SK-N-SH (cell line): ENCODE results near the gene DENND1A. TPM values are rescaled to one million over a fixed set of nuclear protein-coding genes. Genes with fewer than 3 reads are reported as not detected.

Experiments used
- CTCF ChIA-PET: fragments of 300-600, 350-600 bp; formaldehyde crosslinking; extraction: SDS; loops from one replicate; lab custom pipeline; 2021; lab: Yijun Ruan, JAX
- POLR2A ChIA-PET: fragments of 350-600 bp; sonication (Branson Sonifier 250); formaldehyde crosslinking; extraction: SDS; loops from one replicate; lab custom pipeline; 2020; ENCODE audit warnings: antibody characterized with exemption, inconsistent platforms; lab: Yijun Ruan, JAX
- DNase-seq: peaks from one replicate; pipeline ENCODE4 v3.0.0; 2012
- H2AFZ ChIP-seq: fragments of 200-600 bp; sonication (generic); 2 replicates; pipeline ENCODE4 v1.8.1; 2016; ENCODE audit warnings: antibody characterized with exemption, mild to moderate bottlenecking, low read depth
- H3F3A ChIP-seq: fragments of 200-600 bp; sonication (generic); replicated peaks from 2 replicates; pipeline ENCODE3; 2016; ENCODE audit warnings: antibody characterized with exemption, mild to moderate bottlenecking; ENCODE audit not compliant: insufficient read depth
- H3K27ac ChIP-seq, 2 experiments: fragments of 200-500 bp in 1 of 2; fragments of 200-600 bp in 1 of 2; sonication (Bioruptor generic) in 1 of 2; sonication (generic), shearing (Covaris generic) in 1 of 2; 2 replicates each; pipeline versions ENCODE4 v1.5.1 to v1.6.1; 2014 to 2016; ENCODE audit warnings: low read depth in 2 of 2, inconsistent platforms in 1 of 2, low read length in 1 of 2, mild to moderate bottlenecking in 1 of 2, mixed read lengths in 1 of 2
- H3K27me3 ChIP-seq: fragments of 200-600 bp; sonication (generic), shearing (Covaris generic); 2 replicates; pipeline ENCODE4 v1.6.1; 2016; ENCODE audit warnings: mixed run types; ENCODE audit not compliant: insufficient read depth
- H3K36me3 ChIP-seq, 2 experiments: fragments of 200-500 bp in 1 of 2; fragments of 200-600 bp in 1 of 2; sonication (Bioruptor generic) in 1 of 2; sonication (generic) in 1 of 2; replicated peaks in 1 of 2; 2 replicates each; pipeline versions ENCODE3 to v1.5.1; 2014 to 2016; ENCODE audit warnings: low read length in 1 of 2, mild to moderate bottlenecking in 1 of 2; ENCODE audit not compliant: insufficient read depth in 2 of 2, control insufficient read depth in 1 of 2
- H3K4me1 ChIP-seq, 2 experiments: fragments of 200-500 bp in 1 of 2; fragments of 200-600 bp in 1 of 2; sonication (Bioruptor generic) in 1 of 2; sonication (generic), shearing (Covaris generic) in 1 of 2; 2 replicates each; pipeline versions ENCODE4 v1.5.1 to v1.6.1; 2014 to 2016; ENCODE audit warnings: low read depth in 1 of 2, low read length in 1 of 2, mixed run types in 1 of 2; ENCODE audit not compliant: insufficient read depth in 2 of 2, control insufficient read depth in 1 of 2
- H3K4me2 ChIP-seq: fragments of 200-600 bp; sonication (generic), shearing (Covaris generic); 2 replicates; pipeline ENCODE4 v1.6.1; 2017; ENCODE audit warnings: mixed run types
- H3K4me3 ChIP-seq, 2 experiments: fragments of 200-500 bp in 1 of 2; fragments of 200-600 bp in 1 of 2; sonication (Bioruptor generic) in 1 of 2; sonication (generic), shearing (Covaris generic) in 1 of 2; 2 replicates each; pipeline versions ENCODE4 v1.5.1 to v1.8.1; 2014 to 2016; ENCODE audit warnings: low read depth in 2 of 2, inconsistent platforms in 1 of 2, low read length in 1 of 2, mild to moderate bottlenecking in 1 of 2, mixed read lengths in 1 of 2, moderate library complexity in 1 of 2
- H3K79me2 ChIP-seq: fragments of 200-600 bp; sonication (generic); 2 replicates; pipeline ENCODE4 v1.8.1; 2017; ENCODE audit warnings: mild to moderate bottlenecking; ENCODE audit not compliant: insufficient read depth
- H3K9ac ChIP-seq: fragments of 200-600 bp; sonication (generic); 2 replicates; pipeline ENCODE4 v1.6.1; 2017; ENCODE audit warnings: mixed run types
- H3K9me2 ChIP-seq: fragments of 200-600 bp; sonication (generic); 2 replicates; pipeline ENCODE4 v1.6.1; 2017; ENCODE audit warnings: mixed run types
- H3K9me3 ChIP-seq: fragments of 200-600 bp; sonication (generic); 2 replicates; pipeline ENCODE4 v1.6.1; 2017; ENCODE audit warnings: mixed run types, mild to moderate bottlenecking, moderate library complexity
- H4K20me1 ChIP-seq: fragments of 200-600 bp; sonication (generic); 2 replicates; pipeline ENCODE4 v1.6.1; 2017; ENCODE audit warnings: mild to moderate bottlenecking, mixed run types; ENCODE audit not compliant: insufficient read depth
- CHD2 ChIP-seq: fragments of 150-350 bp; IDR thresholded peaks from 2 replicates; pipeline ENCODE4 v1.6.1; 2018; ENCODE audit warnings: low read length; ENCODE audit not compliant: partially characterized antibody
- EZH2phosphoT487 ChIP-seq: fragments of 200-600 bp; sonication (generic); IDR thresholded peaks from 2 replicates; pipeline ENCODE4 v1.6.1; 2017; ENCODE audit warnings: low read depth, mixed run types, mild to moderate bottlenecking, antibody characterized with exemption, moderate library complexity, borderline replicate concordance
- GABPA ChIP-seq: IDR thresholded peaks from 2 replicates; pipeline ENCODE4 v1.4.0; 2012; ENCODE audit warnings: low read depth, mild to moderate bottlenecking
- GATA2 ChIP-seq: sonication (generic); formaldehyde crosslinking; IDR thresholded peaks from 2 replicates; pipeline ENCODE4 v1.5.0; 2020; ENCODE audit warnings: mild to moderate bottlenecking, missing genetic modification reagents
- JUND ChIP-seq: IDR thresholded peaks from 2 replicates; pipeline ENCODE4 v1.4.0; 2012
- MEF2A ChIP-seq: IDR thresholded peaks from 2 replicates; pipeline ENCODE4 v1.4.0; 2012; ENCODE audit warnings: low read depth, borderline replicate concordance
- MXI1 ChIP-seq: IDR thresholded peaks from 2 replicates; pipeline ENCODE4 v1.6.1; 2012; ENCODE audit warnings: mild to moderate bottlenecking, low read depth, low read length, improper control_type of control experiment
- NRF1 ChIP-seq: IDR thresholded peaks from 2 replicates; pipeline ENCODE4 v1.6.1; 2012; ENCODE audit warnings: low read depth, mild to moderate bottlenecking, low read length
- RAD21 ChIP-seq: IDR thresholded peaks from 2 replicates; pipeline ENCODE4 v1.6.1; 2012; ENCODE audit warnings: mild to moderate bottlenecking, low read length
- RCOR1 ChIP-seq: fragments of 150-350 bp; IDR thresholded peaks from 2 replicates; pipeline ENCODE4 v1.6.1; 2017; ENCODE audit warnings: antibody characterized with exemption, low read length
- RFX5 ChIP-seq: IDR thresholded peaks from 2 replicates; pipeline ENCODE4 v1.6.1; 2012; ENCODE audit warnings: mild to moderate bottlenecking, improper control_type of control experiment, low read length
- SMC3 ChIP-seq: IDR thresholded peaks from 2 replicates; pipeline ENCODE4 v1.6.1; 2012; ENCODE audit warnings: low read depth, low read length, improper control_type of control experiment
- TCF12 ChIP-seq: IDR thresholded peaks from 2 replicates; pipeline ENCODE4 v1.4.0; 2012
- YY1 ChIP-seq: IDR thresholded peaks from 2 replicates; pipeline ENCODE4 v1.4.0; 2012; ENCODE audit warnings: low read depth, mild to moderate bottlenecking
- WGBS: methylation state at CpG from one replicate; pipeline ENCODE4 v1.1.6; 2017; ENCODE audit warnings: low lambda C conversion rate; 5-methylcytosine and 5-hydroxymethylcytosine counted together
- polyA plus RNA-seq, 3 experiments: library from polyadenylated mRNA; depleted of rRNA; stranded (reverse); fragments of >200 nt; gene quantifications; 2 replicates each; pipeline ENCODE4 v1.2.3, GENCODE V29; 2012
- TF ChIP-seq, protein P1 (sequence below): IDR thresholded peaks from 2 replicates; pipeline ENCODE4 v1.6.1; 2012; ENCODE audit warnings: mild to moderate bottlenecking, low read depth, low read length, moderate library complexity
- TF ChIP-seq, protein P2 (sequence below): IDR thresholded peaks from 2 replicates; pipeline ENCODE4; 2012
- TF ChIP-seq, protein P3 (sequence below): fragments of 150-350 bp; IDR thresholded peaks from 2 replicates; pipeline ENCODE4 v1.6.1; 2017; ENCODE audit warnings: antibody characterized with exemption, low read length, low read depth, borderline replicate concordance
- TF ChIP-seq, protein P4 (sequence below): IDR thresholded peaks from 2 replicates; pipeline ENCODE4 v1.4.0; 2012; ENCODE audit warnings: low read depth, borderline replicate concordance
- TF ChIP-seq, protein P5 (sequence below): fragments of 200-600 bp; sonication (generic); IDR thresholded peaks from 2 replicates; pipeline ENCODE4 v1.6.1; 2017; ENCODE audit warnings: antibody characterized with exemption, mild to moderate bottlenecking, moderate library complexity

Gene DENND1A
- polyA plus RNA-seq, 1 of the 3 experiments (the other 2 are of a cell fraction), result 25.4 TPM

DNA sequence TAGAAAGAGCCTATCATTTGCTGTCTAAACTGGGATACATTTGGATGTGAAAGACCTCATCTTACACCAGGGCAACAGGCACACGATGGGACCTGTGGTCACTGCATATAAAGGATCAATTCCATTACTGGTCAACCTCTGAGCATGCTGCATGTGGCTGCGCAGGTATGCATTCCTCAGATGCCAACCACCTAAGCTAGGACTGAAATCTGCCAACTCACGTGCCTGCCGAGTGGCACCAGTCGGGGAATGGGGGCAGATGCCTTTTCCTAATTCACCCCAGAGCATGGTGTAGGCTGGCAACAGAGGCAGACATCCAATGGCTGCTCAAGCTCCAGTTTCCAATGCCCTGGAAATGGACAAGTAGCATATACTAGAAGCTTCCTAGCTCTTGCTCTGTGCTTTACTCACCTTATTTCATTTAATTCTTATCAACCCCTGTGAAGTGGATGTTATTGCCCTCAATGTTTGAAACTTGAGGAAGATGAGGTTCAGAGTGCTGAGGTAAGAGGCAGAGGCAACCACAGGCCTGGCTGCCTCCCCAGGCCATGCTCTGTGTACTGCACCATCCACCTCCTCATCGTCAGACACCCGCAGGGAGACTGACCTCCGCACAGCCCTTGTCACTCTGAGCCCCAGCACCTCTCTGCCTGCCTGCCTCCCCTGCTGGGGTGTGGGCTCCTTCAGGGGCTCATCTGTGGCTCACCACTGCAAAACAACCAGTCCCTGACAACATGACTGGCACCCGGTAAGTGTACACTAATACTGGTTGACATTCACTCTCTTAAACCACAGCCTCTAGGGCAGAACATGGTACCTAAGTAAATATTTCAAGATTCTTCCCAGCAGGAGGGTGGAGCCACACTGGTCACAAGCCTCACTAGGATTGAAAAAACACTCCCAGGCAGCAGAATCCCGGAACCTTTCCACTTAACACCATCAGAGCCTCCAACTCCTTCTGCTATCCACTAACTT is 345.4 kb downstream of the DENND1A start:
- TF ChIP-seq RFX5 (no peak), TCF12 (no peak), GABPA (no peak), YY1 (no peak), MXI1 (no peak), JUND (no peak), RCOR1 (no peak), RAD21 (no peak), GATA2 (no peak), CHD2 (no peak)
- TF ChIP-seq, protein P1, sequence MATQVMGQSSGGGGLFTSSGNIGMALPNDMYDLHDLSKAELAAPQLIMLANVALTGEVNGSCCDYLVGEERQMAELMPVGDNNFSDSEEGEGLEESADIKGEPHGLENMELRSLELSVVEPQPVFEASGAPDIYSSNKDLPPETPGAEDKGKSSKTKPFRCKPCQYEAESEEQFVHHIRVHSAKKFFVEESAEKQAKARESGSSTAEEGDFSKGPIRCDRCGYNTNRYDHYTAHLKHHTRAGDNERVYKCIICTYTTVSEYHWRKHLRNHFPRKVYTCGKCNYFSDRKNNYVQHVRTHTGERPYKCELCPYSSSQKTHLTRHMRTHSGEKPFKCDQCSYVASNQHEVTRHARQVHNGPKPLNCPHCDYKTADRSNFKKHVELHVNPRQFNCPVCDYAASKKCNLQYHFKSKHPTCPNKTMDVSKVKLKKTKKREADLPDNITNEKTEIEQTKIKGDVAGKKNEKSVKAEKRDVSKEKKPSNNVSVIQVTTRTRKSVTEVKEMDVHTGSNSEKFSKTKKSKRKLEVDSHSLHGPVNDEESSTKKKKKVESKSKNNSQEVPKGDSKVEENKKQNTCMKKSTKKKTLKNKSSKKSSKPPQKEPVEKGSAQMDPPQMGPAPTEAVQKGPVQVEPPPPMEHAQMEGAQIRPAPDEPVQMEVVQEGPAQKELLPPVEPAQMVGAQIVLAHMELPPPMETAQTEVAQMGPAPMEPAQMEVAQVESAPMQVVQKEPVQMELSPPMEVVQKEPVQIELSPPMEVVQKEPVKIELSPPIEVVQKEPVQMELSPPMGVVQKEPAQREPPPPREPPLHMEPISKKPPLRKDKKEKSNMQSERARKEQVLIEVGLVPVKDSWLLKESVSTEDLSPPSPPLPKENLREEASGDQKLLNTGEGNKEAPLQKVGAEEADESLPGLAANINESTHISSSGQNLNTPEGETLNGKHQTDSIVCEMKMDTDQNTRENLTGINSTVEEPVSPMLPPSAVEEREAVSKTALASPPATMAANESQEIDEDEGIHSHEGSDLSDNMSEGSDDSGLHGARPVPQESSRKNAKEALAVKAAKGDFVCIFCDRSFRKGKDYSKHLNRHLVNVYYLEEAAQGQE, result no peak
- TF ChIP-seq, protein P2, sequence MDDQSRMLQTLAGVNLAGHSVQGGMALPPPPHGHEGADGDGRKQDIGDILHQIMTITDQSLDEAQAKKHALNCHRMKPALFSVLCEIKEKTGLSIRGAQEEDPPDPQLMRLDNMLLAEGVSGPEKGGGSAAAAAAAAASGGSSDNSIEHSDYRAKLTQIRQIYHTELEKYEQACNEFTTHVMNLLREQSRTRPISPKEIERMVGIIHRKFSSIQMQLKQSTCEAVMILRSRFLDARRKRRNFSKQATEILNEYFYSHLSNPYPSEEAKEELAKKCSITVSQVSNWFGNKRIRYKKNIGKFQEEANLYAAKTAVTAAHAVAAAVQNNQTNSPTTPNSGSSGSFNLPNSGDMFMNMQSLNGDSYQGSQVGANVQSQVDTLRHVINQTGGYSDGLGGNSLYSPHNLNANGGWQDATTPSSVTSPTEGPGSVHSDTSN, result no peak
- TF ChIP-seq, all 33 proteins: peak for 0
- Histone ChIP-seq H3K79me2 (no peaks in the 10 kb centered on the region), H4K20me1 (no peaks in the 10 kb centered on the region), H3K4me2 (no peak overlapping the region), H3K27me3 (no peaks in the 10 kb centered on the region), H3K9me2 (no peaks in the 10 kb centered on the region), H3K4me1 (peaks cover 0 to 6% of the 10 kb centered on the region in 2 experiments; a peak in 1 of 4 replicates), H2AFZ (no peak overlapping the region), H3K9me3 (no peaks in the 10 kb centered on the region), H3K4me3 (no peak overlapping the region), H3K27ac (no peak overlapping the region), H3K9ac (no peak overlapping the region), H3F3A (no peaks in the 10 kb centered on the region), H3K36me3 (peaks cover under 1 to 5% of the 10 kb centered on the region in 2 experiments)
- DNase-seq, result no peak
- WGBS, result 97% methylated on average over 9 of the region's 10 CpGs
- ChIA-PET CTCF (interaction anchor here (1.4 kb wide), 1 partner anchor 14 kb away, joined by 6 read pairs; no protein-coding TSS in a partner anchor), POLR2A (no interaction called here)

DNA sequence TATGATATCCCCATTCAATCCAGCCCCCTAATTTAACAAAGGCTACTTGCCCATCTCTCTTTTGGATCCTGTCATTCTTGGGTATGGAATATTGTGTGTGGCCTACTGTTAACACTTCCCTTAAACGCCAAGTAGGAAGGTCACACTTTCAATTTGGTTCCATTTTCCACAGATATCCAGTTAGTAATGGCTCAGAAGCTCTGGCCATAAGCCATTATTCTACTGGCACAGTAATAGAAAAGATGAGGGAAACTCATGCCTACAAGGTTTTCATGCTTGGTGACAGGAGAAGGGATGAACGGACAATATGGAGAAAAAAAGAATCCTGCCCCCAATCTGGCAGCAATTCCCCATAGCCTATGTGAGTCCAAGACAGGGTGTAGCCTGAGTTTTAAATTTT is 346.3 kb downstream of the DENND1A start:
- ChIA-PET POLR2A (no interaction called here), CTCF (interaction anchor here (1.4 kb wide), 1 partner anchor 15 kb away, joined by 6 read pairs; no protein-coding TSS in a partner anchor)
- no peaks in the 10 kb centered on the region for H3K9me2 ChIP-seq
- no peaks in the 10 kb centered on the region for H4K20me1 ChIP-seq
- peaks cover 2 to 5% of the 10 kb centered on the region in 2 experiments for H3K36me3 ChIP-seq
- no peaks in the 10 kb centered on the region for H3K9me3 ChIP-seq
- no peak overlapping the region for H3K4me3 ChIP-seq
- no peak overlapping the region for H3K27ac ChIP-seq
- H3K79me2 ChIP-seq, result no peaks in the 10 kb centered on the region
- H3K27me3 ChIP-seq, result no peaks in the 10 kb centered on the region
- peaks cover 0 to 6% of the 10 kb centered on the region in 2 experiments; a peak in 1 of 4 replicates for H3K4me1 ChIP-seq
- no peaks in the 10 kb centered on the region for H3F3A ChIP-seq
- no peak overlapping the region for H2AFZ ChIP-seq
- WGBS, result 96% methylated on average over 2 of the region's 2 CpGs
- no peak overlapping the region for H3K4me2 ChIP-seq
- no peak for DNase-seq
- H3K9ac ChIP-seq, result no peak overlapping the region
- TF ChIP-seq, protein P3, sequence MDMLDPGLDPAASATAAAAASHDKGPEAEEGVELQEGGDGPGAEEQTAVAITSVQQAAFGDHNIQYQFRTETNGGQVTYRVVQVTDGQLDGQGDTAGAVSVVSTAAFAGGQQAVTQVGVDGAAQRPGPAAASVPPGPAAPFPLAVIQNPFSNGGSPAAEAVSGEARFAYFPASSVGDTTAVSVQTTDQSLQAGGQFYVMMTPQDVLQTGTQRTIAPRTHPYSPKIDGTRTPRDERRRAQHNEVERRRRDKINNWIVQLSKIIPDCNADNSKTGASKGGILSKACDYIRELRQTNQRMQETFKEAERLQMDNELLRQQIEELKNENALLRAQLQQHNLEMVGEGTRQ, result no peak
- no peak for TF ChIP-seq SMC3
- no peak for TF ChIP-seq YY1
- TF ChIP-seq RCOR1, result no peak
- TF ChIP-seq EZH2phosphoT487, result no peak
- TF ChIP-seq, protein P4, sequence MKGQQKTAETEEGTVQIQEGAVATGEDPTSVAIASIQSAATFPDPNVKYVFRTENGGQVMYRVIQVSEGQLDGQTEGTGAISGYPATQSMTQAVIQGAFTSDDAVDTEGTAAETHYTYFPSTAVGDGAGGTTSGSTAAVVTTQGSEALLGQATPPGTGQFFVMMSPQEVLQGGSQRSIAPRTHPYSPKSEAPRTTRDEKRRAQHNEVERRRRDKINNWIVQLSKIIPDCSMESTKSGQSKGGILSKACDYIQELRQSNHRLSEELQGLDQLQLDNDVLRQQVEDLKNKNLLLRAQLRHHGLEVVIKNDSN, result no peak
- no peak for TF ChIP-seq MEF2A
- TF ChIP-seq, protein P5, sequence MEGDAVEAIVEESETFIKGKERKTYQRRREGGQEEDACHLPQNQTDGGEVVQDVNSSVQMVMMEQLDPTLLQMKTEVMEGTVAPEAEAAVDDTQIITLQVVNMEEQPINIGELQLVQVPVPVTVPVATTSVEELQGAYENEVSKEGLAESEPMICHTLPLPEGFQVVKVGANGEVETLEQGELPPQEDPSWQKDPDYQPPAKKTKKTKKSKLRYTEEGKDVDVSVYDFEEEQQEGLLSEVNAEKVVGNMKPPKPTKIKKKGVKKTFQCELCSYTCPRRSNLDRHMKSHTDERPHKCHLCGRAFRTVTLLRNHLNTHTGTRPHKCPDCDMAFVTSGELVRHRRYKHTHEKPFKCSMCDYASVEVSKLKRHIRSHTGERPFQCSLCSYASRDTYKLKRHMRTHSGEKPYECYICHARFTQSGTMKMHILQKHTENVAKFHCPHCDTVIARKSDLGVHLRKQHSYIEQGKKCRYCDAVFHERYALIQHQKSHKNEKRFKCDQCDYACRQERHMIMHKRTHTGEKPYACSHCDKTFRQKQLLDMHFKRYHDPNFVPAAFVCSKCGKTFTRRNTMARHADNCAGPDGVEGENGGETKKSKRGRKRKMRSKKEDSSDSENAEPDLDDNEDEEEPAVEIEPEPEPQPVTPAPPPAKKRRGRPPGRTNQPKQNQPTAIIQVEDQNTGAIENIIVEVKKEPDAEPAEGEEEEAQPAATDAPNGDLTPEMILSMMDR, result no peak
- no peak for TF ChIP-seq NRF1
